Hematopoietic multipotent progenitor cell treated with erythropoietin and hydrocortisone succinate and interleukin-3 and kit ligand, for 15 days (in vitro differentiated cells): ENCODE results near the gene PLD2.
"Not testable (repeated sequence)": the region's sequence is repeated elsewhere in the genome, so short reads cannot be mapped to it uniquely, and the experiment has no call there.

Source experiments
- DNase-seq: peaks from one replicate; pipeline ENCODE4 v3.0.0-alpha.2; 2015; ENCODE audit warnings: low spot score

The PLD2 gene

DNA sequence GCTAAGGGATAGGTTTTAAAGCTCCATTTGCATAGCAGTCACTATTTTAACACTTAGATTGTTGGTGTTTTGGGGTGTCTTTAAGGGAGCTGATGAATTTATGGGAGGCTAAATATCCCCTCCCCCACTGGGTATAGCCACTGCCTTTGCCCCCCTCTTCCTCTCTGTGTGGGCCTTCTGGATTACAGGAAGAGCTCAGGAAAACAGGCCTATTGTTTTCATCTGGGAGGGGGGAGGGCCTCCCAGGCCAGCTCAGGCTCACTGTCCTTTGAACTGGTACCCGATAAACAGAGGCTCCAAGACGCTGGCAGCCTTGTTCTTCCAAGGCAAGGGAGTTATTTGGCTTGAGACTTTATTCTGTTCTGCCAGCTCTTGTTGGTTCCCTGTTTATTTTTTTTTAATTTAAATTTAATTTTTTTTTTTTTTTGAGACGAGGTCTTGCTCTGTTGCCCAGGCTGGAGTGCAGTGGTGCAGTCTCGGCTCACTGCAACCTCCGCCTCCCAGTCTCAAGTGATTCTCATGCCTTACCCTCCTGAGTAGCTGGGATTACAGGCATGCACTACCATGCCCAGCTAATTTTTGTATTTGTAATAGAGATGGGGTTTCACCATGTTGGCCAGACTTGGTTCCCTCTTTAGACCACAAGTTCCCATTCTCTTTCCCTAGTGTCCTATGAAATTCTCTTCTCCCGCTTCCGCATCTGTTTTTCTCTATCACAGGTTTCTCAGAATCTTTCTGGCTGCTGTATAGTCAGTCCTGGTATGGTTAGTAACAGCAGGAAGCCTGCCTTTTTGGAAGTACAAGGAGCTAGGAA lies 51.3 kb downstream of the PLD2 start:
- DNase-seq: no peak

GRCh38 chr17:4858882-4859260 lies 51.9 kb downstream of the PLD2 start:
- no peak for DNase-seq

GRCh38 chr17:4859816-4860625 lies 53.1 kb downstream of the PLD2 start:
- DNase-seq: no peak

DNA sequence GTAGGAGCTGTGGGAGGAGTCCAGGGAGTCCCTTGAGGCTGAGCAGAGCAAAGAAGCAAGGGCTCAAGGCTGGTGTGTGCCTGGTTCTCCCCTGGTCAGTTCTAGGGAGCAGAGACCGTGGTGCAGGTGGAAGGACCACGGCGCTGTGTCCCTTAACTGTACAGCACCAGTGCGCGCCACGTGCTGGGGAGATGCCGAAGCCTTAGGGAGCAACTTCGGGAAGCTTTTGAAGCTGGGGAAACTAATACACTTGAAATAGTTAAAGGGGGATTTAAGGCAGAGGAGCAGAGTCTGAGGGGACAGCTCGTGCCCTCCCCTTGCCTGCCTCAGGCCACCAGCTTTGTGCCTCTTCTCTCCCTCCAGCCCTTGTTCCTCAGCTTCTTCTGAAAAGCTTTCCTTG lies 53.7 kb downstream of the PLD2 start:
- DNase-seq: no peak

GRCh38 chr17:4861052-4861451 lies 54.1 kb downstream of the PLD2 start:
- DNase-seq: no peak

GRCh38 chr17:4862720-4863119 lies 55.8 kb downstream of the PLD2 start:
- DNase-seq: no peak

GRCh38 chr17:4863321-4863720 lies 56.4 kb downstream of the PLD2 start:
- DNase-seq: no peak

GRCh38 chr17:4867535-4867934 lies 60.6 kb downstream of the PLD2 start:
- DNase-seq: not testable (repeated sequence)

DNA sequence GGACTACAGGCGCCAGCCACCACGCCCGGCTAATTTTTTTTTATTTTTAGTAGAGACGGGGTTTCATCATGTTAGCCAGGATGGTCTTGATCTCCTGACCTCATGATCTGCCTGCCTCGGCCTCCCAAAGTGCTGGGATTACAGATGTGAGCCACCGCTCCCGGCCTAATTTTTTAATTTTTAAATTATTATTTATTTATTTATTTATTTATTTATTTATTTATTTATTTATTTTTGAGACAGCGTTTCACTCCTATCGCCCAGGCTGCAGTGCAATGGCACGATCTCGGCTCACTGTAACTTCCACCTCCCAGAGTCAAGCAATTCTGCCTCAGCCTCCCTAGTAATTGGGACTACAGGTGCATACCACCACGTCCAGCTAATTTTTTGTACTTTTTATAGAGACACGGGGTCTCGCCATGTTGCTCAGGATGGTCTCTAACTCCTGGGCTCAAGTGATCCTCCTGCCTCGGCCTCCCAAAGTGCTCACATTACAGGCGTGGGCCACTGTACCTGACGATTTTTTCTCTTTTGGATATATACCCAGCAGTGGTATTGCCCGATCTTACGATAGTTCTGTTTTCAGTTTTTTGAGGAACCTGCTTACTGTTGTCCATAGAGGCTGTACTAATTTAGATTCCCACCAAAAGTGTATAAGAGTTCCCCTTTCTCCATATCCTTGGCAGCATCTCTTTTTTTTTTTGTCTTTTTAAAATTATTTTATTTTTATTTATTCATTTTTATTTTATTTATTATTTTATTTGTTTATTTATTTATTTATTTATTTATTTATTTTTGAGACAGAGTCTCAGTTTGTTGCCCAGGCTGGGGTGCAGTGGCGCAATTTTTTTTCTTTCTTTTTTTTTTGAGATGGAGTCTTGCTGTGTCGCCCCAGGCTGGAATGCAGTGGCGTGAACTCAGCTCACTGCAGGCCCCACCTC lies 62.4 kb downstream of the PLD2 start:
- not testable (repeated sequence) for DNase-seq

- DNase-seq: no peak
Measured at GRCh38 chr17:4870855-4871254, 63.9 kb downstream of the PLD2 start.

DNA sequence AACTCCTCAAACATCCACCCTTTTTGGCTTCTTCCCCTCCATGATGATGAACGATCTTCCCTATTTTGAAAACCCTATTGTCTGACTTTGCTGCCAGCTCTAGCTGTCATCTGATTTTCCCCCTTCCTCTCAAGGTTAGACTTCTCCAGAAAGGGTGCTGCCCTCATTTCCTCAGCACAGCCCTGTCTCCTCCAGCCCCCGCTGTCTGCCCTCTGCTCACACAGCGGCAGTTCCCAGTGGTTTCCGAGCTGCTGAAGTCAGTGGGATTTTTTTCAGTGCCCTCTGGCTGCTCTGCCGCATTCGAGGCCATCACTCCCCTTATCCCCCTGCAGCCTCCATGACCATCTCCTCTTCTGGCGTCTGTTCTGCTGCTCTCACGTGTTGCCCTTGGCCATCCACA lies 65.8 kb downstream of the PLD2 start:
- no peak for DNase-seq
